HepG2 (cell line): ENCODE results near the gene TSTD1. TPM values are rescaled to one million over a fixed set of nuclear protein-coding genes. Genes with fewer than 3 reads are reported as not detected.
A peak's percentile ranks its signal among the peaks of the same experiment; 100 is the strongest.

Source experiments
- ATM ChIP-seq: fragments of 450-650 bp; IDR thresholded peaks from 2 replicates; pipeline ENCODE4 v1.7.1; 2017; ENCODE audit warnings: mild to moderate bottlenecking, borderline replicate concordance
- CAMTA2 ChIP-seq: sonication (generic); formaldehyde crosslinking; IDR thresholded peaks from 2 replicates; pipeline ENCODE4 v1.4.0; 2020; ENCODE audit warnings: mild to moderate bottlenecking, missing genetic modification reagents, borderline replicate concordance
- CREM ChIP-seq, 2 experiments: sonication (generic) in 1 of 2; formaldehyde crosslinking in 1 of 2; IDR thresholded peaks; 2 replicates each; pipeline versions ENCODE4 v1.4.0 to v1.6.1; 2016 to 2020; ENCODE audit warnings: antibody characterized with exemption in 1 of 2, mild to moderate bottlenecking in 1 of 2, missing genetic modification reagents in 1 of 2
- JUN ChIP-seq: sonication (generic); formaldehyde crosslinking; IDR thresholded peaks from 2 replicates; pipeline ENCODE4 v1.4.0; 2020; ENCODE audit warnings: mild to moderate bottlenecking, missing genetic modification reagents
- MAFG ChIP-seq: sonication (generic); formaldehyde crosslinking; IDR thresholded peaks from 2 replicates; pipeline ENCODE4 v1.5.1; 2020; ENCODE audit warnings: mild to moderate bottlenecking, missing genetic modification reagents
- RELA ChIP-seq: sonication (generic); formaldehyde crosslinking; IDR thresholded peaks from 2 replicates; pipeline ENCODE4 v1.4.0; 2020; ENCODE audit warnings: missing genetic modification reagents
- REPIN1 ChIP-seq: sonication (generic); formaldehyde crosslinking; IDR thresholded peaks from 2 replicates; pipeline ENCODE4 v1.8.0; 2022; ENCODE audit warnings: missing genetic modification reagents, low read depth, mild to moderate bottlenecking, borderline replicate concordance
- SAP130 ChIP-seq: IDR thresholded peaks from 2 replicates; pipeline ENCODE4 v1.6.1; 2016; ENCODE audit warnings: low read depth
- SP1 ChIP-seq, 2 experiments: fragments of 450-650 bp in 1 of 2; sonication (generic) in 1 of 2; formaldehyde crosslinking in 1 of 2; IDR thresholded peaks; 2 replicates each; pipeline versions ENCODE4 v1.4.0 to v1.6.1; 2016 to 2020; ENCODE audit warnings: missing genetic modification reagents in 1 of 2
- ZMAT3 ChIP-seq: sonication (generic); formaldehyde crosslinking; conservative IDR thresholded peaks from 2 replicates; pipeline ENCODE4 v1.7.0; 2021; ENCODE audit warnings: missing genetic modification reagents
- ZNF124 ChIP-seq: sonication (generic); formaldehyde crosslinking; IDR thresholded peaks from 2 replicates; pipeline ENCODE4 v1.4.0; 2020; ENCODE audit warnings: missing genetic modification reagents
- ZNF564 ChIP-seq: sonication (generic); formaldehyde crosslinking; IDR thresholded peaks from 2 replicates; pipeline ENCODE4 v1.8.1; 2023; ENCODE audit warnings: mild to moderate bottlenecking, missing genetic modification reagents
- ZNF660 ChIP-seq: sonication (generic); formaldehyde crosslinking; IDR thresholded peaks from 2 replicates; pipeline ENCODE4 v1.5.1; 2020; ENCODE audit warnings: mild to moderate bottlenecking, low read depth, missing genetic modification reagents, borderline replicate concordance
- polyA plus RNA-seq, 8 experiments: library from polyadenylated mRNA; depleted of rRNA in 3 of 8; stranded (reverse) in 7 of 8; unstranded in 1 of 8; fragments of >200 nt; fragmentation: Illumina TruSeq in 4 of 8; extraction: Trizol in 4 of 8; gene quantifications; 2 replicates each; pipeline versions ENCODE4 v1.2.1 to v1.2.3, GENCODE V29; 2011 to 2016; ENCODE audit warnings: low read depth in 4 of 8, missing spikeins in 1 of 8, mixed read lengths in 1 of 8; ENCODE audit not compliant: insufficient read depth in 1 of 8
- total RNA-seq, 5 experiments: library from RNA; depleted of rRNA; stranded (reverse); fragments of >200 nt; fragmentation: Illumina TruSeq; extraction: Trizol; gene quantifications; 2 replicates each; pipeline ENCODE4 v1.2.3, GENCODE V29; 2016; ENCODE audit warnings: low read depth in 1 of 5
- TF ChIP-seq, protein P1 (sequence below): sonication (generic); formaldehyde crosslinking; IDR thresholded peaks from 2 replicates; pipeline ENCODE4 v1.4.0; 2020; ENCODE audit warnings: missing genetic modification reagents, borderline replicate concordance
- TF ChIP-seq, protein P2 (sequence below): sonication (generic); formaldehyde crosslinking; IDR thresholded peaks from 2 replicates; pipeline ENCODE4 v1.4.0; 2020; ENCODE audit warnings: mild to moderate bottlenecking, missing genetic modification reagents
- TF ChIP-seq, protein P3 (sequence below): IDR thresholded peaks from 2 replicates; pipeline ENCODE4 v1.6.1; 2012; ENCODE audit warnings: low read length, improper control_type of control experiment
- TF ChIP-seq, protein P4 (sequence below): sonication (generic); formaldehyde crosslinking; IDR thresholded peaks from 2 replicates; pipeline ENCODE4 v1.8.0; 2022; ENCODE audit warnings: missing genetic modification reagents, mild to moderate bottlenecking, moderate library complexity, borderline replicate concordance
- TF ChIP-seq, protein P5 (sequence below): IDR thresholded peaks from 2 replicates; pipeline ENCODE4 v1.6.1; 2016; ENCODE audit warnings: missing genetic modification reagents, missing compliant biosample characterization

TSTD1 gene
- total and polyA plus RNA-seq, 2 of the 13 experiments (the other 11 are each of a cell fraction or from before 2014, with no cell fraction given) = 0.15 to 0.31 TPM

DNA sequence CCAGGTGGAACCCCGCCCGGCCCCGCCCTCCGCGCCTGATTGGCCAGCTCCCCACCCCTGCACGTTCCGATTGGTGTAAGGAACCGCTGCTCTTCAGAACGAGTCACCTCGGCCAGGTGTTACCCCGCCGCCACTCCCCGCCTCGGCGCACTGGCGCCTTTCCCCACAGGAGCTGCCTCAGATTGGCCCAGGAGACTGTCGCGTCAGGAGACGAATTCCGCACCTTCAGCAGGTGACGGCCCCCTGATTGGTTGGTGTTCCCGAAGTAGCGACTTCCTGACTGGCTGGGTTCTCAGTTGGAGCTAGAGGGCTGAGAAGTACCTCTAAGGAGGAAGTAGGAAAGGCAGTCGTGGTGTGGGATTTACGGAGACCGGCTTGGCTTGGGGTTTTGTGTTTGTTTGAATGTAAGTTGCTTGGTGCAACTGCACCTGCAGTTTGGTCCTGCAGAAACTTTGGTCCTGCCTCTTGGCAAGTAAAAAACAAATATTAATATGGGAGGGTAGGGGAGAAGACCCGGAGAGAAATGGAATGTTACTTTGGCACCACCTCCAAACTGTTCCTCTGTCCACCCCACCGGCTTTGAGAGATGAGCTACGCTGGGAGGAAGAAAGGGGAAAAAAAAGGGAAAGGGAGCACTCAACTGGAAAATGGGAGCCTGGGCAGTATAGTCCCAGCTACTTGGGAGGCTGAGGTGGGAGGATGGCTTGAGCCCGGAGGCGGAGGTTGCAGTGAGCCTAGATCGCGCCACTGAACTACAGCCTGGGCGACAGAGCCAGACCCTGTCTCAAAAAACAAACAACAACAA is 17.4 kb downstream of the TSTD1 start (continued):
- TF ChIP-seq, protein P1, sequence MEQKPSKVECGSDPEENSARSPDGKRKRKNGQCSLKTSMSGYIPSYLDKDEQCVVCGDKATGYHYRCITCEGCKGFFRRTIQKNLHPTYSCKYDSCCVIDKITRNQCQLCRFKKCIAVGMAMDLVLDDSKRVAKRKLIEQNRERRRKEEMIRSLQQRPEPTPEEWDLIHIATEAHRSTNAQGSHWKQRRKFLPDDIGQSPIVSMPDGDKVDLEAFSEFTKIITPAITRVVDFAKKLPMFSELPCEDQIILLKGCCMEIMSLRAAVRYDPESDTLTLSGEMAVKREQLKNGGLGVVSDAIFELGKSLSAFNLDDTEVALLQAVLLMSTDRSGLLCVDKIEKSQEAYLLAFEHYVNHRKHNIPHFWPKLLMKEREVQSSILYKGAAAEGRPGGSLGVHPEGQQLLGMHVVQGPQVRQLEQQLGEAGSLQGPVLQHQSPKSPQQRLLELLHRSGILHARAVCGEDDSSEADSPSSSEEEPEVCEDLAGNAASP (CRISPR knock-in tag) = no peak
- TF ChIP-seq, protein P2, sequence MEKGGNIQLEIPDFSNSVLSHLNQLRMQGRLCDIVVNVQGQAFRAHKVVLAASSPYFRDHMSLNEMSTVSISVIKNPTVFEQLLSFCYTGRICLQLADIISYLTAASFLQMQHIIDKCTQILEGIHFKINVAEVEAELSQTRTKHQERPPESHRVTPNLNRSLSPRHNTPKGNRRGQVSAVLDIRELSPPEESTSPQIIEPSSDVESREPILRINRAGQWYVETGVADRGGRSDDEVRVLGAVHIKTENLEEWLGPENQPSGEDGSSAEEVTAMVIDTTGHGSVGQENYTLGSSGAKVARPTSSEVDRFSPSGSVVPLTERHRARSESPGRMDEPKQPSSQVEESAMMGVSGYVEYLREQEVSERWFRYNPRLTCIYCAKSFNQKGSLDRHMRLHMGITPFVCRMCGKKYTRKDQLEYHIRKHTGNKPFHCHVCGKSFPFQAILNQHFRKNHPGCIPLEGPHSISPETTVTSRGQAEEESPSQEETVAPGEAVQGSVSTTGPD (CRISPR knock-in tag) = no peak
- no peak for TF ChIP-seq RELA (CRISPR knock-in tag)
- peak; percentile 44; the same call in 1 of the 2 replicates for TF ChIP-seq SAP130 (CRISPR knock-in tag)
- no peak for TF ChIP-seq ZNF124
- TF ChIP-seq SP1 (IDR thresholded peaks at IDR 0.05) = no peak
- no peak for TF ChIP-seq SP1 (CRISPR knock-in tag; IDR thresholded peaks at IDR 0.05)
- TF ChIP-seq, protein P3, sequence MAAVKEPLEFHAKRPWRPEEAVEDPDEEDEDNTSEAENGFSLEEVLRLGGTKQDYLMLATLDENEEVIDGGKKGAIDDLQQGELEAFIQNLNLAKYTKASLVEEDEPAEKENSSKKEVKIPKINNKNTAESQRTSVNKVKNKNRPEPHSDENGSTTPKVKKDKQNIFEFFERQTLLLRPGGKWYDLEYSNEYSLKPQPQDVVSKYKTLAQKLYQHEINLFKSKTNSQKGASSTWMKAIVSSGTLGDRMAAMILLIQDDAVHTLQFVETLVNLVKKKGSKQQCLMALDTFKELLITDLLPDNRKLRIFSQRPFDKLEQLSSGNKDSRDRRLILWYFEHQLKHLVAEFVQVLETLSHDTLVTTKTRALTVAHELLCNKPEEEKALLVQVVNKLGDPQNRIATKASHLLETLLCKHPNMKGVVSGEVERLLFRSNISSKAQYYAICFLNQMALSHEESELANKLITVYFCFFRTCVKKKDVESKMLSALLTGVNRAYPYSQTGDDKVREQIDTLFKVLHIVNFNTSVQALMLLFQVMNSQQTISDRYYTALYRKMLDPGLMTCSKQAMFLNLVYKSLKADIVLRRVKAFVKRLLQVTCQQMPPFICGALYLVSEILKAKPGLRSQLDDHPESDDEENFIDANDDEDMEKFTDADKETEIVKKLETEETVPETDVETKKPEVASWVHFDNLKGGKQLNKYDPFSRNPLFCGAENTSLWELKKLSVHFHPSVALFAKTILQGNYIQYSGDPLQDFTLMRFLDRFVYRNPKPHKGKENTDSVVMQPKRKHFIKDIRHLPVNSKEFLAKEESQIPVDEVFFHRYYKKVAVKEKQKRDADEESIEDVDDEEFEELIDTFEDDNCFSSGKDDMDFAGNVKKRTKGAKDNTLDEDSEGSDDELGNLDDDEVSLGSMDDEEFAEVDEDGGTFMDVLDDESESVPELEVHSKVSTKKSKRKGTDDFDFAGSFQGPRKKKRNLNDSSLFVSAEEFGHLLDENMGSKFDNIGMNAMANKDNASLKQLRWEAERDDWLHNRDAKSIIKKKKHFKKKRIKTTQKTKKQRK = no peak
- no peak for TF ChIP-seq CAMTA2 (CRISPR knock-in tag)
- peak; percentile 22; the same call in 1 of the 2 replicates for TF ChIP-seq ZNF564 (CRISPR knock-in tag)
- no peak for TF ChIP-seq ZMAT3
- no peak for TF ChIP-seq ZNF660 (CRISPR knock-in tag)
- TF ChIP-seq ATM = no peak
- no peak for TF ChIP-seq MAFG (CRISPR knock-in tag)
- TF ChIP-seq, protein P4, sequence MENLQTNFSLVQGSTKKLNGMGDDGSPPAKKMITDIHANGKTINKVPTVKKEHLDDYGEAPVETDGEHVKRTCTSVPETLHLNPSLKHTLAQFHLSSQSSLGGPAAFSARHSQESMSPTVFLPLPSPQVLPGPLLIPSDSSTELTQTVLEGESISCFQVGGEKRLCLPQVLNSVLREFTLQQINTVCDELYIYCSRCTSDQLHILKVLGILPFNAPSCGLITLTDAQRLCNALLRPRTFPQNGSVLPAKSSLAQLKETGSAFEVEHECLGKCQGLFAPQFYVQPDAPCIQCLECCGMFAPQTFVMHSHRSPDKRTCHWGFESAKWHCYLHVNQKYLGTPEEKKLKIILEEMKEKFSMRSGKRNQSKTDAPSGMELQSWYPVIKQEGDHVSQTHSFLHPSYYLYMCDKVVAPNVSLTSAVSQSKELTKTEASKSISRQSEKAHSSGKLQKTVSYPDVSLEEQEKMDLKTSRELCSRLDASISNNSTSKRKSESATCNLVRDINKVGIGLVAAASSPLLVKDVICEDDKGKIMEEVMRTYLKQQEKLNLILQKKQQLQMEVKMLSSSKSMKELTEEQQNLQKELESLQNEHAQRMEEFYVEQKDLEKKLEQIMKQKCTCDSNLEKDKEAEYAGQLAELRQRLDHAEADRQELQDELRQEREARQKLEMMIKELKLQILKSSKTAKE (CRISPR knock-in tag) = 0 out of 2 replicates have a peak, but pooled peaks have one; percentile 31
- peak; percentile 72; the same call in 1 of the 2 replicates for TF ChIP-seq CREM (IDR thresholded peaks at IDR 0.05)
- no peak for TF ChIP-seq CREM (CRISPR knock-in tag; IDR thresholded peaks at IDR 0.05)
- TF ChIP-seq REPIN1 (CRISPR knock-in tag) = no peak
- no peak for TF ChIP-seq JUN (CRISPR knock-in tag)
- TF ChIP-seq, protein P5, sequence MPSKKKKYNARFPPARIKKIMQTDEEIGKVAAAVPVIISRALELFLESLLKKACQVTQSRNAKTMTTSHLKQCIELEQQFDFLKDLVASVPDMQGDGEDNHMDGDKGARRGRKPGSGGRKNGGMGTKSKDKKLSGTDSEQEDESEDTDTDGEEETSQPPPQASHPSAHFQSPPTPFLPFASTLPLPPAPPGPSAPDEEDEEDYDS (CRISPR knock-in tag) = peak; percentile 68; the same call in 1 of the 2 replicates
